Activated effector memory CD4-positive, alpha-beta T cell treated with anti-CD3 and anti-CD28 coated beads, Interleukin-2, amount 50 U/mL, for 16 hours (primary cell): ENCODE results near the gene TAB2.

Experiments used
- DNase-seq: peaks from one replicate; pipeline ENCODE4 v3.0.0-alpha.2; 2020

Gene TAB2

GRCh38 chr6:149422581-149422980 is 105.1 kb downstream of the TAB2 start:
- DNase-seq, result no peak

- DNase-seq, result no peak
Observed at GRCh38 chr6:149423964-149424440, 106.5 kb downstream of the TAB2 start.

- DNase-seq, result no peak
Observed at GRCh38 chr6:149425224-149425623, 107.7 kb downstream of the TAB2 start.

- DNase-seq, result no peak
Observed at GRCh38 chr6:149425754-149426153, 108.2 kb downstream of the TAB2 start.

GRCh38 chr6:149428606-149429005 is 111.1 kb downstream of the TAB2 start:
- DNase-seq, result no peak

GRCh38 chr6:149429427-149430360 is 112.2 kb downstream of the TAB2 start:
- DNase-seq, result no peak

GRCh38 chr6:149431905-149432775 is 114.6 kb downstream of the TAB2 start:
- peak; percentile 96 for DNase-seq

- DNase-seq, result no peak
Observed at GRCh38 chr6:149433405-149433804, 115.9 kb downstream of the TAB2 start.

GRCh38 chr6:149433881-149434280 is 116.4 kb downstream of the TAB2 start:
- DNase-seq, result no peak

GRCh38 chr6:149435919-149436586 is 118.5 kb downstream of the TAB2 start:
- DNase-seq, result no peak

- DNase-seq, result no peak
Observed at GRCh38 chr6:149436647-149437046, 119.1 kb downstream of the TAB2 start.

GRCh38 chr6:149437212-149437611 is 119.7 kb downstream of the TAB2 start:
- no peak for DNase-seq

- DNase-seq, result no peak
Observed at GRCh38 chr6:149438855-149439254, 121.3 kb downstream of the TAB2 start.

GRCh38 chr6:149439626-149440025 is 122.1 kb downstream of the TAB2 start:
- no peak for DNase-seq

GRCh38 chr6:149440735-149441671 is 123.5 kb downstream of the TAB2 start:
- no peak for DNase-seq

GRCh38 chr6:149441740-149442139 is 124.2 kb downstream of the TAB2 start:
- DNase-seq, result peak; percentile 59

- DNase-seq, result peak; percentile 63
Observed at GRCh38 chr6:149443411-149444181, 126.1 kb downstream of the TAB2 start.

GRCh38 chr6:149444360-149445094 is 127.0 kb downstream of the TAB2 start:
- DNase-seq, result peak; percentile 64

GRCh38 chr6:149445095-149445466 is 127.6 kb downstream of the TAB2 start:
- DNase-seq, result peak; percentile 62

GRCh38 chr6:149445573-149445972 is 128.1 kb downstream of the TAB2 start:
- no peak for DNase-seq
